HFF-Myc (cell line): ENCODE data around the gene CACNB3.

ENCODE experiments used
- DNase-seq: peaks from one replicate; pipeline ENCODE4 v3.0.0-alpha.2; 2011; ENCODE audit warnings: low read depth; ENCODE audit errors: extremely low read depth
- H3K4me3 ChIP-seq: replicated peaks from 2 replicates; pipeline ENCODE4 v1.5.1; 2011; ENCODE audit warnings: low read depth, mild to moderate bottlenecking, control low read depth, low read length
- TF ChIP-seq, protein P1 (sequence below): IDR thresholded peaks from 2 replicates; pipeline ENCODE4 v1.5.1; 2012; ENCODE audit warnings: mild to moderate bottlenecking, low read depth, low read length, control low read depth; ENCODE audit errors: missing control alignments

CACNB3 gene

DNA sequence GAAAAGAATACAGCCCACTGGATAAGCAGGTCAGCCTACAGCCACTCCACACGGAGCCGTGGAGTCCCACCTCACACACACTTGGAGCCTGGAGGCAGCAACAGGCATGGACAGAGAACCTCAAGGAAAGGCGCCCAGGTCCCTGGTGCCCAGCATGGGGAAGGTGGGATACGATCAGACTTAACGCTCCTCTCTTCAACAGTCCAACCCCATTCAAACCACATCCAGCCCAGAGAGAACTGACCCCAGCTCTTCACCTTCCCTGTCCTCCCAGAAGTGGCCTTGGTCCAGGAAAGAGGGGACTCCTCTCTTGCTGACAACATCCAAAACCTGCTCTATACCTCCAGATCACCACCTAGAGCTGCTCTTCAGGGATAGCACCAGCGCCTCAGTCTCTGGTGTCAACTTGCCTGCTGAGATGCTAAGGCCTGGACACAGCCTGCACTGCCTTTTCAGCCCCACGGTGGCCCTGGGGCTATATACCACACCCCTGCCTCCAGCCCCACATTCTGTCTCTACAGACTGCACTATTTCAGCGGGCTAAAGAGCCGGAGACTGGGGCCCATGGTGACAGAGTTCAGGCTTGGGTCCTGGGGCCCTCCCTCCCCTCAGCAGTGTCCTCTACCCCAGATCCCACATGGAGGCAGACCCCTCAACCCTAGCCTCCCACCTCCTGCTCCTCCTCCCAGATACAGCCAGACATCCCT, 36.4 kb upstream of the CACNB3 start:
- no peak overlapping the region for H3K4me3 ChIP-seq
- TF ChIP-seq, protein P1, sequence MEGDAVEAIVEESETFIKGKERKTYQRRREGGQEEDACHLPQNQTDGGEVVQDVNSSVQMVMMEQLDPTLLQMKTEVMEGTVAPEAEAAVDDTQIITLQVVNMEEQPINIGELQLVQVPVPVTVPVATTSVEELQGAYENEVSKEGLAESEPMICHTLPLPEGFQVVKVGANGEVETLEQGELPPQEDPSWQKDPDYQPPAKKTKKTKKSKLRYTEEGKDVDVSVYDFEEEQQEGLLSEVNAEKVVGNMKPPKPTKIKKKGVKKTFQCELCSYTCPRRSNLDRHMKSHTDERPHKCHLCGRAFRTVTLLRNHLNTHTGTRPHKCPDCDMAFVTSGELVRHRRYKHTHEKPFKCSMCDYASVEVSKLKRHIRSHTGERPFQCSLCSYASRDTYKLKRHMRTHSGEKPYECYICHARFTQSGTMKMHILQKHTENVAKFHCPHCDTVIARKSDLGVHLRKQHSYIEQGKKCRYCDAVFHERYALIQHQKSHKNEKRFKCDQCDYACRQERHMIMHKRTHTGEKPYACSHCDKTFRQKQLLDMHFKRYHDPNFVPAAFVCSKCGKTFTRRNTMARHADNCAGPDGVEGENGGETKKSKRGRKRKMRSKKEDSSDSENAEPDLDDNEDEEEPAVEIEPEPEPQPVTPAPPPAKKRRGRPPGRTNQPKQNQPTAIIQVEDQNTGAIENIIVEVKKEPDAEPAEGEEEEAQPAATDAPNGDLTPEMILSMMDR: no peak
- DNase-seq: no peak

DNA sequence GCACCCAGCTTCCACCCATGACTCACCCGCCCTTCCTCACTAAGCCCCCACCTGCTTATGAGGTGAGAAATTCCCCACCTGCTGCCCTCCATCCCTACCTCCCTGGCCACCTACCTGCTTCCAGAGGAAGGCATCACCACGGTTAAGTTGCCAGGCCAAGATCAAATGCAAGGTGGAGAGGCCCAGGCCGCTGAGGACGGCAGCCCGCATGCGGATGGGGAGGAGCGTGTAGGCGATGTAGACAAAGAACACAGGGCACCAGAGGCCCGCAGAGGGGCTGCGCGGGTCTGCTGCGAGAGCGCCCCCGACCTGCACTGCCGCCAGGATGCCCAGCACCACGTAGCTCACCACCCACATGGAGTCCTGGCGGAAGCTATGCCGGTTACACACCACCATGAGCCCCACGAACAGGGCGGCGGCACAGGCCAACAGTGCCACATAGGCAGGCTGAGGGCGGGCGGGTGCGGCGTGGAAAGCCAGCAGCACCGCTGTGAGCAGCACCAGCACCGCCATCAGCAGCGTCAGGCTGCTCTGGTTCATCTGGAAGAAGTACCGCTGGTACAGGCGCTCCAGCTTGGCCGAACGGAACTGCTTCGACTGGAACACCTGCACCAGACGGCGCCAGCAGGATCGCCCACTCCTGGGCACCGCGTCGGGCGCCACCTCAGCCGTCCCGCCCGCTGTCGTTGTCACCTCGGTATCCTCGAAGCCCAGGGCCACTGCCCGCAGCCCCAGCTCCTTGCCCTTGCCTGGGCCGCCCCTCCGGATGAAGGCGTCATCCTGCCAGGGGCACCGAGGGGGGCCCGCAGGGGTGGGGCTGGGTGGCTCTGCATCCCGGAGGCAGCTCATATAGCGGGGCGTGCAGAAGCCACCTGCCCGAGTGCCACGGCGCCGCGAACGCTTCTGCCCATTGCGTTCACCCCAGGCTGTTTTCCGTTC, 35.6 kb upstream of the CACNB3 start:
- no peak overlapping the region for H3K4me3 ChIP-seq
- DNase-seq: no peak
- TF ChIP-seq, protein P1: no peak

DNA sequence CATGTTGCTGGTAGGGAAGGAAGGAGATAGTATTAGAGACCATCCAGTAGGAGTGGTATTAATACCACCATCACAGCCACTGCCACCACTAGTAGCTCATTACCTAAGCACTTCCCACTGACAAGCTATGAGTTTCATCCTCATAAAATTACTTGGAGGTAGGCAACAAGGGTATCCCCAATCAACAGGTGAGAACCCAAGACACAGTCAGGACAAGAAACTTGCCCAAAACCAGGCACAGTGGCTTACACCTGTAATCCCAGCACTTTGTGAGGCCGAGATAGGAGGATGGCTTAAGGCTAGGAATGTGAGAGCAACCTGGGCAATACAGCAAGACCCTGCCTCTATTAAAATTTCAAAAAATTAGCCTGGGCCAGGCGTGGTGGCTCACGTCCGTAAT, 34.9 kb upstream of the CACNB3 start:
- TF ChIP-seq, protein P1: no peak
- H3K4me3 ChIP-seq: no peak overlapping the region
- no peak for DNase-seq

DNA sequence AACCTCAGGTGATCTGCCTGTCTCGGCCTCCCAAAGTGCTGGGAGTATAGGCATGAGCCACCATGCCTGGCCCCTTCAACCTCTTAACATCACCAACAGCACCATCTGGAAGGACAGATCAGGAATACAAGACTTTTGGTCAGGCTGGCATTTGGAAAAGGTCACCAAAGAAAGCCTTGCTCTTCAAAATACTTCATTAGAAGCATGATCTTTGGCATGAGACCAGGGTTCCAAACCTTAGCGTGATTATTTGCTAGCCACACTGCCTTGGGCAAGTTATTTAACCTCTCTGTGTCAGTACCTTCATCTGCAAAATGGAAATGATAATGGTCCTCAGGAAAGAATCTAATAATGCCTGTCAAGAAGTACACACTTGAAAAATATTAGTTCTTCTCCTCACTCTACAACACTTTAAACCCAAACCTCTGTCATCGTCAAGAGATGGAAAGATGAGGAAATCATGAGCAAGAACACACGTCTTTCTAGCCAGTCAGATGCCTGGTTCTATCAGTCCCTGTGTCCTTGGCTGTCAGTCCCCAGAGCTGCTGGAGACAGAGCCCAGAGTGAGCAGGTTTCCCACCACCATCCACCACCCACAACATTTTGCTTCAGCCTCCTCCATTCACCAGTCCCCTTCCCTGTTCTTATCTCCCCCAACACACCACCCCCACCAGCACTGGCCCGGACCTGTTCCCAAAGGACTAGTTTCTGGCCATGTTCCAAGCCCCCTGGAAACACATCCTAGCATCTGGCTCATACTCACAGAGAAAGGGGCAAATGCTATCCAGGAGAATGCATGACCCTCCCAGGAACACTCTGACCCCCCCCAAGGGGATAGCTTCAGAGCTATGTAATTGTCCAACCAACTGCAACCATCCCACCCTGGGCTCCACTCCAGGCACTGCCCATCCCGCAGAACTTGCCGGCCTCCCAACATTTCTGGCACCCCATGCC, 31.4 kb upstream of the CACNB3 start:
- no peak for DNase-seq
- H3K4me3 ChIP-seq: peak overlapping the region; percentile 70
- TF ChIP-seq, protein P1: no peak

DNA sequence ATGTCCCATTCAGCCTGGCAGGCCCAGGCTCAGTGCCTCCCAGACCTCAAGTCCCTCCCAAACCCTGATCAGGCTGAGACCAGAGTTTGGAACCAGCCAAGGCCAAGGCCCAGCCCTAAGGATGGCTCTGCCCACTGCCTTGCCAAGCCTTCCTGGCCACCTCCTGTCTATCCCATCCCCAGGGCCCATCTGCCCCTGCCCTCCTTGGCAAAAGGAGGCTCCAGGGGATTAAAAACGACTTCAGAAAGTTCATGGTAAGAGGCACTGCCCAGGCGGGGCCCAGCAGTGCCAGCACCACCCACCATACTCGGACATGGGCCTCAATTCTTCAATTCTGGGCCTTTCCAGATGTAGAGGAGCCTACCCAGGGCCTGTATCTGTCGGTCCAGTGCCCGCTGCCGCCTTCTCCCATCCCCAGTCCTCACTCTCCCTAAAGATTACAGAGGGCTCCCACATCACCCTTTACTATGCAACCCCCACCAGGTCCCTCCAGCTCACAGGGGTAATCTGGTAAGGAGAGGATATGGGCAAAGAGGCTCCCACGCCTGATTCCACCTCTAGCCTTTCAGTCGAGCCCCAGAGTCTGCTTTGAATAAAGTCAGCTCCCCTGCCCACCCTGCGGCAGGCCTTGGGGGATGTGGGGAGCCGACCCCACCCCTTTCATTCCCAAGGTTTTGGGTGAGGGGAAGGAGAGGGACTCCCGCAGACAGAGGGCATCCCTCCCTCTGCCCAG, 30.3 kb upstream of the CACNB3 start:
- TF ChIP-seq, protein P1: no peak
- DNase-seq: no peak
- H3K4me3 ChIP-seq: peak overlapping the region; percentile 70

DNA sequence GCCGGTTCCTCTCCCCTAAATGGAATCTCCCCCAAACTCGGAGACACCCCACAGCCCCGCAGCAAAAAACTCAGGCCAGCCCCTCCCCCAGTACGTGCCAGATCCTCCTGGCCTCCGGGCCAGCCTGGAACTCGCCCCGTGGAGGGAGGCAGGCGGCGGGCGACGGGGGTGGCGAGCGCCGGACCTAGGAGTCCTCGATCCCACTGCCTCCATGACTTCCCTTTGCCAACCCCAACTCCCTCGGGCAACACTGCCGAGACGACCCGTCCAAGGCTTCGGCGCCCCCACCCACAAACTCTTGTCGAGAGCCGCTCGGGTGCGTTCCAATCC, 29.8 kb upstream of the CACNB3 start:
- no peak for DNase-seq
- H3K4me3 ChIP-seq: peak overlapping the region; percentile 70
- TF ChIP-seq, protein P1: no peak
